ENCODE data around the gene BTNL2.

The BTNL2 gene

GRCh38 chr6:32413427-32414047 lies 6.6 kb upstream of the BTNL2 start:
- DNase-seq: peak; percentile 57

- no peak for DNase-seq
Observed at GRCh38 chr6:32411566-32412327, 4.8 kb upstream of the BTNL2 start.

DNA sequence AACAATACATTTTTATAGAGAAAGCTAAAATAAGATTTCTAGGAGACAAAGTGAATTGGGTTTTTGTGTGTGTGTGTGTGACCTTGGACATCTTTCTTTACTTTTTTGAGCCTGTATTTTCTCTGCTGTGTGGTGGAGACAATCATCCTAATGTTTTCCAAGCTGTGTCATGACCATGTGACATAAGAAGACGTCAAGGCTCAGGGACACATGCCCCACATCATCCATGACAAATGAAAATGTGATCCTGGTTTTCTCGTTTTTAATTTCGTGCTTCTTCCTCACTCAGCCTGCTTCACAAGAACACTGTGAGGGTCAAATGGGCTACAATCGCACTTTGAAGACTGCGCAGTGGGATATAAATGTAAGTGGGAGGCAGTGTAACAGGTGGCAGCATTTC lies 3.9 kb upstream of the BTNL2 start:
- DNase-seq: no peak

DNA sequence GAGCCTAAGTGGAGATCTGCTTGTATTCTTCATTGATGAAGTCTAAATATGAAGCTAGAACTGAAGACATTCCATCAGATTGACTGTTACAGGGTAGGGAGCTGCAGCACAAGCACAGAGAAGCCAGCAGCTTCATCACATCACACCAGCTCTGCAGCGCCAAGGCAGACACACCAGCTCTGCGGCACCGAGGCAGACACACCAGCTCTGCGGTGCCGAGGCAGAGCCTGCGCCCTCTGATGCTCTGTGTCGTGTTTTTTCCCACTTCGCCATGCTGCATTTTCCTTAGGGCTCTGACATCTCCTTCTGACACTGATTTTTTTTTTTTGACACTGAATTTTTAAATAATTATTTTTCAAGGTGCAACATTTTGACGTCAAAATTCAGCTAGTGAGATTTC lies 784 bp downstream of the BTNL2 start:
- DNase-seq: no peak

DNA sequence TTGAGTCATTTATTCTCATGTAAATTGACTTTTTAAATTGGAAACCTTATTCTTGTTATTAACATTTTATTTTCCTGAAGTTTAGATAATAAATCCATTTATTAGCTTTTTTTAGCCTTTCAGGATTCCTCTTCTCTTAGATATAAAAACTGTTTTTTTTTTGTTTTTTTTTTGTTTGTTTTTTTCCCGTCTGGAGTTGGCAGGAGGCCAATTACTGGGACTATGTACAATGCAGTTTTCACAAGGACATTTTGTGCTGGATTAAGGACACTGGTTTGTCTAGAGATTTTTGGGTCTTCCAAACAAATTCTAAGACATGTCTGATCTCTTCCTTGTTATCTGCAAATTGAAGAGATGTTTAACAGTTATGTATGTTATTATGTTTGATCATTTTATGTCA lies 1.3 kb downstream of the BTNL2 start:
- DNase-seq: no peak

- no peak for DNase-seq
Observed at GRCh38 chr6:32402812-32403211, 4.2 kb downstream of the BTNL2 start.

DNA sequence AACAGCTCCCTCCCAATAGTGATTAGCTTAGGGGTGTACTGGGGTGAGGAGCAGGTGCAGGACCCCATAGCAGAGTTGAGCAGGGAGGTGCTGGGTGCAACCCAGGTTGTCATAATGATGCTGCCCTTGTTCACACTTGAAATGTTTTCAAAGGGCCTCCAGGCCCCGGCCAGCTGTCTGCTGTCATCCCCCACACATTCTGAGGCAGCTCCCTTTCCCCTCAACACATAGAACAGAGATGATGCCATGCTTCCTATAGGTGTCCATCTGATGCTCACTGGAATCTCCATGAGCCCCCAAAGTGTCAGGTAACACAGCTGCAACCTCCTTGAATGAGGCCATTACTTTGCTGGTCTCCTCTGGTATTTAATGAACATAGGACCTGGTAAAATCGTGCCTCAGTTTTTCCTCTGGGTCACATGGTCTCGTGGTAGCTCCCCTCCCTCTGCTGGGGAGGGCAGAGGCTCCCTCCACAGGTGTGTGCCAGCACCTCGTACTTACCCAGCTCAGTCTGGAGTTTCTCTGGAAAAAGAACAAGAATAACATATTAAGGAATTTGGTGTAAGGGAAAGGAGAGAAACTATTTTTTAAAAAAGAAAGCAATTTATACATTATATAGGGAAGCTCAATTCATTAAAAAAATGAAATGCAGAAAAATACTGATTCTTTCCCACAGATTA lies 5.6 kb downstream of the BTNL2 start:
- DNase-seq: no peak

DNA sequence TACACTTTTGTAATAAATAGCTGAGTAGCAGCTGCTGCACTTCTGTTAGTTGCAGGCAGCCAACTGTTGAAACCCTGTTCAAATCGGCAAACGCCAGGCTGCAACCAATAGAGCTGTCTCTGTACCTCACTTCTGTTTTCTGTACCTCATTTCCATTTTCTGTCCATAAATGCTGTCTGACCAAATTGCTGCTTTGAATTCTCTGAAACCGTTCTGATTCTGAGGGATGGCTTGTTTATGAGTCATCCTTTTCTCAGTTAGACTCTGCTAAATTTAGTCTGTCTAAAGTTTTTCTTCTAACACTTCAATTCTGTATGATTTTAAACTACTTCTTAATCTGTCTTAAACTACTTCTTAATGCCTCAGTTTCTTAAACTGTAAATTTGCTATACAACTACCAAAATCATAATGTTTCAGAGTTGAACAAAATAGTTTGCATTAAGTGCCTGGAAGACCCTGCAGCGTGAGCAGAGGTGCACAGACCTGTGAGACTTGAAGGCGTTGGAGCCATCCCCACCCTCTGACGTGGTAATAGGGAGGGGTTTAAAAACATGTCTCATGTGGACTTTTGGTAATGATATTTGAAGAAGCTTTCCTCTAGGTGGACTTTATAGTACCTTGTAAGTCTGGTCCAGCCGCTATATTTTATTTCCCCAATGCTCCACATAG lies 9.6 kb downstream of the BTNL2 start:
- no peak for DNase-seq

- DNase-seq: no peak
Observed at GRCh38 chr6:32396028-32396427, 11.0 kb downstream of the BTNL2 start.

DNA sequence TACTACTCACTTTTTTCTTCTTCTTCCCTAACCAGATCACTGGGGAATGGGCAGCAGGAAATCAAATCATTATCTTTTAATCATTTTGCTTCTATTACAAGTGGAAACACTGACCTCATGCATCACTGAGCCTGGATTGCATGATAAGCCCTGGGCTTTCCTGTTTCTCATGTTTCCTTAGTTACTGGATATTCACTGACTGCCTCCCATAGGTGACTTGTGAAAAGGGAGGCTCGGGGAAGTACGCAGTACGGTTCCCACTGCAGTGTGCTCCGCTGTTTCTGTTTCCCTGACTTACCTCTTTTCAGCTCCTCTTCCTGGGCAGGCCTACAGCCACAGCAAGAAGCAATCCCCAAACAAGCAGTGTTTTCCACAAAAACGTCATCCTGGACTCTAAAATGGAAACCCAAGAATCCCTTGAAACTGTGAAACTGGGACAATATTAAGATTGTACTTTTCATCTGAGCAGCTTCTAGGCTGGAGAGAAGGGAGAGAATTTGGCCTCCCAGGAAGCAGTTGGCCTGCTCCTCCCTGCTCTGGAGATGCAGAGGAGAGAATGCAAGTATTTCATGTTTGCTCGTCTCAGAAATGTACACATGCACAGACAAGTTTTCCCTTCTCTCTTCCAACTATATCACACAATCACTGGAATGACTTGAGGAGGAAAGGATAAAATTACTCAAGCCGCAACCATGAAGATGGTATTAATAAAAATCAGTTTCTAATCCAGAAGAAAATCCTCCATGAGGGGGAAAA lies 13.1 kb downstream of the BTNL2 start:
- DNase-seq: no peak

- DNase-seq: no peak
Observed at GRCh38 chr6:32391505-32391904, 15.5 kb downstream of the BTNL2 start.

GRCh38 chr6:32387589-32388340 lies 19.2 kb downstream of the BTNL2 start:
- no peak for DNase-seq

GRCh38 chr6:32386040-32386439 lies 20.9 kb downstream of the BTNL2 start:
- DNase-seq: no peak

- DNase-seq: no peak
Observed at GRCh38 chr6:32382757-32383420, 24.1 kb downstream of the BTNL2 start.

- DNase-seq: no peak
Observed at GRCh38 chr6:32379545-32379944, 27.4 kb downstream of the BTNL2 start.

DNA sequence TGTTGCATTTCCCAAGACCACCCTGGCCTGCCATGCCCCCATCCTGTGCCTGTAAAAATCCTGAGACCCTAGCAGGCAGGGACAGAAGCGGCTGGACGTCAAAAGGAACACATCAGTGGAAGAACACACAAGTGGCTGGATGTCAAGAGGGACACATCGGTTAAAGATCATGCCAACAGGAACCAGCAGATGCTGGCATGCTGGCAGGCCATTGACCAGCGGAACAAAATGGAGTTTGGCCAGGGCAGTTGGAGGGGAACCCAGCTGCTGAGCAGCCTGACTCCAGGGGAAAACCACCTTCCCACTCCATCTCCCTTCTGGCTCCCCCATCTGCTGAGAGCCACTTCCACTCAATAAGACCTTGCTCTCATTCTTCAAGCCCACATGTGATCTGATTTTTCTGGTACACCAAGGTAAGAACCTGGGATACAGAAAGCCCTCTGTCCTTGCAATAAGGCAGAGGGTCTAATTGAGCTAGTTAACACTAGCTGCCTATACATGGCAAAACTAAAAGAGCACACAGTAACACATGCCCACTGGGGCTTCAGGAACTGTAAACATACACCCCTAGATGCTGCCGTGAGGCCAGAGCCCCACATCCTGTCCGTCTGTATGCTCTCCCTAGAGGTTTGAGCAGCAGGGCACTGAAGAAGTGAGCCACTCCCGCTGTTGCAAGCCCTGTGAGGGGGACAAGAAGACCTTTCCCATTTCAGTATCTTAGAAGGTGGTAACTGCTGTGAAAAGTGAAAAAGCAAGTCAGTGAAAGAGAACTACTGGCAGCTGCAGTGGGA lies 31.0 kb downstream of the BTNL2 start:
- DNase-seq: no peak

GRCh38 chr6:32371803-32372202 lies 35.2 kb downstream of the BTNL2 start, which contains the start of gene TSBP1:
Gene TSBP1 (minus strand): TSS chr6:32371903. CDS start chr6:32371706, 197 bp downstream.
- no peak for DNase-seq

GRCh38 chr6:32371229-32371628 lies 35.8 kb downstream of the BTNL2 start:
- no peak for DNase-seq

- DNase-seq: no peak
Observed at GRCh38 chr6:32370505-32370904, 36.5 kb downstream of the BTNL2 start.

DNA sequence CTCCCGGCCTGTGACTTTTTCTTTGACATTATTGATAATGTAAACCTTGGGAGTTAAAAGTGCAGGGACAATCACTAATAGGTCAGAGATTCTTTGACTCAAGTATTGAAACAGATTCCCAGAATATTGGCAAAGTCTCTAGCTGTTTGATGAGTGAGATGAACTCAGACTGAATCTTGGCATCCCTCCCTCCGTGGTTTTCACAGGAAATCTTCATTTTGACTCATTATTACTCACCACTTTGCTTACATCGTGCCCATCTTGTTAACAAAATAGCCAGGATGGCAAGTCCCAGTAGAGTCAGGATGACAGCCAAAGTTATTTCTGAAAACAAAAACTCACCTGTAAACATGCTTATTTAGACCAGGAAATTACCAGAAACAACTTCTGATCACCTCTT lies 37.3 kb downstream of the BTNL2 start:
- no peak for DNase-seq

GRCh38 chr6:32367644-32368043 lies 39.3 kb downstream of the BTNL2 start:
- DNase-seq: no peak

Measured in NCI-H1105 (cell line).